ENCODE measurements around the gene PRDM2. TPM values are rescaled to one million over a fixed set of nuclear protein-coding genes. Genes with fewer than 3 reads are reported as not detected.

The PRDM2 gene
- polyA plus RNA-seq, 1 of the 3 experiments (the other 2 are of a cell fraction) = 7.2 TPM

- Histone ChIP-seq H3K9ac (no peak overlapping the region), H3F3A (replicated peaks; ENCODE audit: insufficient read depth) (no peaks in the 10 kb centered on the region), H4K20me1 (ENCODE audit: insufficient read depth) (no peaks in the 10 kb centered on the region), H3K4me2 (no peak overlapping the region), H3K4me1 (ENCODE audit: control insufficient read depth in 1 of 2, insufficient read depth in 2 of 2, low read depth in 1 of 2, low read length in 1 of 2) (no peaks in the 10 kb centered on the region), H3K9me2 (no peaks in the 10 kb centered on the region), H3K27ac (ENCODE audit: low read depth in 2 of 2, low read length in 1 of 2) (no peak overlapping the region), H3K4me3 (ENCODE audit: low read depth in 2 of 2, low read length in 1 of 2) (no peak overlapping the region), H2AFZ (ENCODE audit: low read depth) (no peak overlapping the region), H3K79me2 (ENCODE audit: insufficient read depth) (no peaks in the 10 kb centered on the region), H3K36me3 (replicated peaks in 1 of 2; ENCODE audit: control insufficient read depth in 1 of 2, insufficient read depth in 2 of 2, low read length in 1 of 2) (no peaks in the 10 kb centered on the region), H3K9me3 (no peaks in the 10 kb centered on the region), H3K27me3 (ENCODE audit: insufficient read depth) (no peaks in the 10 kb centered on the region)
- TF ChIP-seq ZBTB33 (IDR thresholded peaks at IDR 0.05; ENCODE audit: borderline replicate concordance, low read depth) (no peak), SMC3 (IDR thresholded peaks at IDR 0.05; ENCODE audit: low read depth, low read length) (no peak), ELF1 (IDR thresholded peaks at IDR 0.05) (no peak), PBX3 (IDR thresholded peaks at IDR 0.05) (no peak), MXI1 (IDR thresholded peaks at IDR 0.05; ENCODE audit: low read depth, low read length) (no peak), SIN3A (IDR thresholded peaks at IDR 0.05; ENCODE audit: borderline replicate concordance, low read depth, low read length) (no peak), MEF2A (IDR thresholded peaks at IDR 0.05; ENCODE audit: borderline replicate concordance, low read depth) (no peak), EP300 (IDR thresholded peaks at IDR 0.05; ENCODE audit: borderline replicate concordance in 1 of 2, low read depth in 1 of 2, low read length in 1 of 2) (no peak), GABPA (IDR thresholded peaks at IDR 0.05; ENCODE audit: low read depth) (no peak)
- WGBS (ENCODE audit: low lambda C conversion rate) = 87% methylated on average over 3 of the region's 7 CpGs
- DNase-seq = no peak
- CTCF ChIA-PET = interaction anchor here (1.1 to 1.3 kb wide), 2 partner anchors 12 to 23 kb away, joined by 3 to 4 read pairs; no protein-coding TSS in a partner anchor
- POLR2A ChIA-PET = no interaction called here
Measured at GRCh38 chr1:13814131-13814530, 114.1 kb downstream of the PRDM2 start.

GRCh38 chr1:13816016-13816760 lies 116.2 kb downstream of the PRDM2 start:
- 78% methylated on average over 4 of the region's 16 CpGs for WGBS (ENCODE audit: low lambda C conversion rate)
- TF ChIP-seq JUND (IDR thresholded peaks at IDR 0.05) = no peak
- no peak for TF ChIP-seq USF2 (IDR thresholded peaks at IDR 0.05; ENCODE audit: borderline replicate concordance, low read depth, low read length)
- TF ChIP-seq USF1 (IDR thresholded peaks at IDR 0.05; ENCODE audit: borderline replicate concordance, low read depth) = no peak
- no peaks in the 10 kb centered on the region for H3K4me1 ChIP-seq (ENCODE audit: control insufficient read depth in 1 of 2, insufficient read depth in 2 of 2, low read depth in 1 of 2, low read length in 1 of 2)

More at GRCh38 chr1:13816016-13816760, 116.2 kb downstream of the PRDM2 start:
- no peak overlapping the region for H3K27ac ChIP-seq (ENCODE audit: low read depth in 2 of 2, low read length in 1 of 2)
- H3K36me3 ChIP-seq (replicated peaks in 1 of 2; ENCODE audit: control insufficient read depth in 1 of 2, insufficient read depth in 2 of 2, low read length in 1 of 2) = no peaks in the 10 kb centered on the region
- H3K9me3 ChIP-seq = no peaks in the 10 kb centered on the region
- H3K9ac ChIP-seq = no peak overlapping the region
- no peaks in the 10 kb centered on the region for H3F3A ChIP-seq (replicated peaks; ENCODE audit: insufficient read depth)
- H3K9me2 ChIP-seq = no peaks in the 10 kb centered on the region
- H3K4me3 ChIP-seq (ENCODE audit: low read depth in 2 of 2, low read length in 1 of 2) = no peak overlapping the region
- H2AFZ ChIP-seq (ENCODE audit: low read depth) = no peak overlapping the region
- no peak for DNase-seq
- CTCF ChIA-PET = interaction anchor here (0.7 kb wide), 1 partner anchor 144 kb away, joined by 4 read pairs; no protein-coding TSS in a partner anchor
- H3K4me2 ChIP-seq = no peak overlapping the region
- POLR2A ChIA-PET = no interaction called here
- H4K20me1 ChIP-seq (ENCODE audit: insufficient read depth) = no peaks in the 10 kb centered on the region
- H3K27me3 ChIP-seq (ENCODE audit: insufficient read depth) = no peaks in the 10 kb centered on the region
- no peaks in the 10 kb centered on the region for H3K79me2 ChIP-seq (ENCODE audit: insufficient read depth)
